A549 treated with ZK216348 at 1 μM for 4 hours (cell line): Measurements from ENCODE around the gene KCNA10. TPM values are rescaled to one million over a fixed set of nuclear protein-coding genes. Genes with fewer than 3 reads are reported as not detected.

Experiments
- total RNA-seq: library from RNA; stranded (reverse); fragments of 200-300 nt; extraction: Qiagen RNA extraction; gene quantifications from 5 replicates; pipeline ENCODE4 v1.2.3, GENCODE V29; 2022; ENCODE audit warnings: low read depth

The KCNA10 gene
- total RNA-seq = not detected in 5 replicates

GRCh38 chr1:110519125-110519810 lies at the start of gene KCNA10:
TSS of gene KCNA10 (minus strand) at chr1:110519175. CDS start at chr1:110518787, 388 bp downstream.

Other genes with a start within 250 kb of the KCNA10 start
- gene RBM15, start 179.8 kb downstream of the KCNA10 start, total RNA-seq = 6.0 to 11.8 TPM (median 7.7 TPM) in 5 replicates
- 26.0 to 41.9 TPM (median 37.9 TPM) in 5 replicates for gene SLC16A4, start 128.1 kb downstream of the KCNA10 start, total RNA-seq
- 159 to 182 TPM (median 181 TPM) in 5 replicates for gene LAMTOR5, start 111.5 kb downstream of the KCNA10 start, total RNA-seq
- not detected in 5 replicates for gene PROK1, start 68.0 kb downstream of the KCNA10 start, total RNA-seq
- gene KCNA2, start 87.2 kb upstream of the KCNA10 start, total RNA-seq = 0.02 to 0.18 TPM (median 0.05 TPM) in 3 of 5 replicates, not detected in the others
- not detected in 5 replicates for gene KCNA3, start 155.8 kb upstream of the KCNA10 start, total RNA-seq